ENCODE measurements around the gene MACF1.

The MACF1 gene

DNA sequence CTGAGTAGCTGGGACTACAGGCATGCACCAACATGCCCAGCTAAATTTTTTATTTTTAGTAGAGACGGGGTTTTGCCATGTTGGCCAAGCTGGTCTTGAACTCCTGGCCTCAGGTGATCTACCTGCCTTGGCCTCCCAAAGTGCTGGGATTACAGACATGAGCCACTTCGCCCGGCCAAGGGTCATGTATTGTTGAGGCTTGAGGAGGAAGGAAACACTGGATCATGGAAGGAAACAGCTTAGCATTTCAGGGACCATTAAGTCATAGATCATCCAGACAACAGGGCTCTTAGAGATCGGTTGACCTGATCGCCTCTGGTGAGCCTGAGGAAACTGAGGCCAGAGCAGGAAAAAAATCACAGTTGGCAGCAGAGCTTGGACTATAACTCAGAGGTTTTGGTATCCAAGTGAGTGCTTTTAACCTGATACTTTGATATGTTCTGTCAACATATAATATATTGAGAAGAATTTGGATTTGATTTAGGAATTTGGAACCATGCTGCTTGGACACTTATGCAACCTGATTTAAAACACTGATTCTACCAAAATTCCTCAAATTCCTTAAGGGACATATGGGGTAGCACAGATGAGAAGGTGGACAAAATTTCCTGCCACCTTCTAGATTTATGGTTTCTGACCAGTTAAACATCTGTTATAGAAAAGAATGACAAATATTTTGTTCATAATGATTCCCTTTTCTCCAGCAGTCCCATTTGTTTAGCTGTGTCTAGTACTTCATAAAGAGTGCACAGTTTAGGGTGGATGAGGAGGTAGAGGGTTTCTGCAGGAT, 273.8 kb downstream of the MACF1 start:
- no peaks in the 10 kb centered on the region for H3K79me2 ChIP-seq (ENCODE audit: low read length)
- TF ChIP-seq, protein P1, sequence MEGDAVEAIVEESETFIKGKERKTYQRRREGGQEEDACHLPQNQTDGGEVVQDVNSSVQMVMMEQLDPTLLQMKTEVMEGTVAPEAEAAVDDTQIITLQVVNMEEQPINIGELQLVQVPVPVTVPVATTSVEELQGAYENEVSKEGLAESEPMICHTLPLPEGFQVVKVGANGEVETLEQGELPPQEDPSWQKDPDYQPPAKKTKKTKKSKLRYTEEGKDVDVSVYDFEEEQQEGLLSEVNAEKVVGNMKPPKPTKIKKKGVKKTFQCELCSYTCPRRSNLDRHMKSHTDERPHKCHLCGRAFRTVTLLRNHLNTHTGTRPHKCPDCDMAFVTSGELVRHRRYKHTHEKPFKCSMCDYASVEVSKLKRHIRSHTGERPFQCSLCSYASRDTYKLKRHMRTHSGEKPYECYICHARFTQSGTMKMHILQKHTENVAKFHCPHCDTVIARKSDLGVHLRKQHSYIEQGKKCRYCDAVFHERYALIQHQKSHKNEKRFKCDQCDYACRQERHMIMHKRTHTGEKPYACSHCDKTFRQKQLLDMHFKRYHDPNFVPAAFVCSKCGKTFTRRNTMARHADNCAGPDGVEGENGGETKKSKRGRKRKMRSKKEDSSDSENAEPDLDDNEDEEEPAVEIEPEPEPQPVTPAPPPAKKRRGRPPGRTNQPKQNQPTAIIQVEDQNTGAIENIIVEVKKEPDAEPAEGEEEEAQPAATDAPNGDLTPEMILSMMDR (IDR thresholded peaks at IDR 0.05; ENCODE audit: low read length) = no peak
- TF ChIP-seq EZH2phosphoT487 (IDR thresholded peaks at IDR 0.05; ENCODE audit: low read length) = no peak
- TF ChIP-seq EZH2 (optimal IDR thresholded peaks at IDR 0.05; ENCODE audit: low read depth, low read length) = no peak
- no peaks in the 10 kb centered on the region for H3K9me2 ChIP-seq (replicated peaks; ENCODE audit: insufficient read depth, low read length)
- no peaks in the 10 kb centered on the region for H3F3A ChIP-seq (ENCODE audit: insufficient read depth, low read length)
- H3K9me3 ChIP-seq (replicated peaks; ENCODE audit: insufficient read depth, low read length) = no peaks in the 10 kb centered on the region
- no peak overlapping the region for H3K4me2 ChIP-seq (ENCODE audit: low read depth, low read length)
- no peak overlapping the region for H3K27ac ChIP-seq (ENCODE audit: low read length)
- peaks cover 14% of the 10 kb centered on the region for H3K36me3 ChIP-seq (replicated peaks; ENCODE audit: insufficient read depth, low read length)
- H2AFZ ChIP-seq (ENCODE audit: low read length) = no peak overlapping the region
- H3K4me1 ChIP-seq (ENCODE audit: low read length) = peaks cover 5% of the 10 kb centered on the region; the same call in 1 of the 2 replicates
- no peak overlapping the region for H3K9ac ChIP-seq (ENCODE audit: low read length)
- H4K20me1 ChIP-seq (ENCODE audit: insufficient read depth, low read length) = no peaks in the 10 kb centered on the region
- H3K4me3 ChIP-seq (ENCODE audit: low read length) = no peak overlapping the region
- no peaks in the 10 kb centered on the region for H3K27me3 ChIP-seq (replicated peaks; ENCODE audit: insufficient read depth, low read length)
- no peak for DNase-seq

DNA sequence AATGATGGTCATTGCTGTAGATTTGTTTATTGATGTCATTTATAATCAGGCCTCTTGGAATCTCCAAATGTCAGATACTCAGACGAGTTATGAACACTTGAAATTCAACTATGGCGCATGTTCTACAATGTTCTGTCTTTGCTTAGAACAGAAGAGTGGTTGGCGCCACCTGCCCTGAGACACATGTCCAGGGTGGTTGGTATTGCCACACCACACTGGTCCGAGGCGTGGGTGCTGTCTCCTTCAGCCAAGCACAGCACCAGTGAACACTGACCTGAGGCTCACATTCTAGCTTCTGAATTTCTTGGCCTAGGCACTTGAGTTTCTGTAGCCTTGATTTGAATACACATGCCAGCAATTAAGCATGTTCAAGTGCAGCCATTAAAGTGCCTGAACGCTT, 276.8 kb downstream of the MACF1 start:
- no peak overlapping the region for H3K9ac ChIP-seq (ENCODE audit: low read length)
- no peak overlapping the region for H3K4me2 ChIP-seq (ENCODE audit: low read depth, low read length)
- no peak for DNase-seq
- H3F3A ChIP-seq (ENCODE audit: insufficient read depth, low read length) = no peaks in the 10 kb centered on the region
- no peak overlapping the region for H2AFZ ChIP-seq (ENCODE audit: low read length)
- TF ChIP-seq EZH2 (optimal IDR thresholded peaks at IDR 0.05; ENCODE audit: low read depth, low read length) (no peak), EZH2phosphoT487 (IDR thresholded peaks at IDR 0.05; ENCODE audit: low read length) (no peak)
- H3K36me3 ChIP-seq (replicated peaks; ENCODE audit: insufficient read depth, low read length) = peaks cover 14% of the 10 kb centered on the region
- H3K9me3 ChIP-seq (replicated peaks; ENCODE audit: insufficient read depth, low read length) = no peaks in the 10 kb centered on the region
- H3K27ac ChIP-seq (ENCODE audit: low read length) = no peak overlapping the region
- H3K9me2 ChIP-seq (replicated peaks; ENCODE audit: insufficient read depth, low read length) = no peaks in the 10 kb centered on the region
- H3K4me3 ChIP-seq (ENCODE audit: low read length) = no peak overlapping the region
- H3K79me2 ChIP-seq (ENCODE audit: low read length) = no peaks in the 10 kb centered on the region
- no peaks in the 10 kb centered on the region for H4K20me1 ChIP-seq (ENCODE audit: insufficient read depth, low read length)
- peaks cover 5% of the 10 kb centered on the region; the same call in 1 of the 2 replicates for H3K4me1 ChIP-seq (ENCODE audit: low read length)
- no peaks in the 10 kb centered on the region for H3K27me3 ChIP-seq (replicated peaks; ENCODE audit: insufficient read depth, low read length)

DNA sequence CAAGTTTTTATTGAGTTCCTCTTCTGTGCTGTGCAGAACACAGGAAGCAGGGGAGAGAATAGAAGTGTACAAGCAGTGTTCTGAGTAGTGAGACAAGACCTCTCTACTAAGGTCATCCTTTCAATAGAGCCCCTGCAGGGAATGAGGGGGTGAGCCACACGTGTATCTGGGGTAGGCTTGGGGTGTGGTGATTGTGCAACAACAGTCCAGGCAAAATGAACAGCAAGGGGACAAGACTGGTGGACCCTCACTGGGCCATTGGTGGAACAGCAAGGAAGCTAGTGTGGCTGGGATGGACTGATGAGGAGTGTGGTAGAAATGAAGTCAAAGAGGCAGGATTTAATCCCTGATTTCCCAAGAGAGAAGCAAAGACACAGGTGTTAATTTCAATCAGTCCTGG, 278.8 kb downstream of the MACF1 start:
- TF ChIP-seq, protein P1 (IDR thresholded peaks at IDR 0.05; ENCODE audit: low read length) = no peak
- TF ChIP-seq EZH2phosphoT487 (IDR thresholded peaks at IDR 0.05; ENCODE audit: low read length) (no peak), EZH2 (optimal IDR thresholded peaks at IDR 0.05; ENCODE audit: low read depth, low read length) (no peak)
- Histone ChIP-seq H3F3A (ENCODE audit: insufficient read depth, low read length) (no peaks in the 10 kb centered on the region), H4K20me1 (ENCODE audit: insufficient read depth, low read length) (no peaks in the 10 kb centered on the region), H3K36me3 (replicated peaks; ENCODE audit: insufficient read depth, low read length) (peaks cover 14% of the 10 kb centered on the region), H3K4me3 (ENCODE audit: low read length) (no peak overlapping the region), H3K4me2 (ENCODE audit: low read depth, low read length) (no peak overlapping the region), H3K4me1 (ENCODE audit: low read length) (peaks cover 5% of the 10 kb centered on the region; the same call in 1 of the 2 replicates), H3K79me2 (ENCODE audit: low read length) (no peaks in the 10 kb centered on the region), H3K9me3 (replicated peaks; ENCODE audit: insufficient read depth, low read length) (no peaks in the 10 kb centered on the region), H3K9me2 (replicated peaks; ENCODE audit: insufficient read depth, low read length) (no peaks in the 10 kb centered on the region), H3K9ac (ENCODE audit: low read length) (no peak overlapping the region), H3K27ac (ENCODE audit: low read length) (no peak overlapping the region), H3K27me3 (replicated peaks; ENCODE audit: insufficient read depth, low read length) (no peaks in the 10 kb centered on the region), H2AFZ (ENCODE audit: low read length) (no peak overlapping the region)
- DNase-seq = no peak

- no peaks in the 10 kb centered on the region for H4K20me1 ChIP-seq (ENCODE audit: insufficient read depth, low read length)
- no peak overlapping the region for H3K4me2 ChIP-seq (ENCODE audit: low read depth, low read length)
- DNase-seq = no peak
- H3K4me1 ChIP-seq (ENCODE audit: low read length) = peaks cover 7% of the 10 kb centered on the region; the same call in 1 of the 2 replicates
- no peaks in the 10 kb centered on the region for H3K9me3 ChIP-seq (replicated peaks; ENCODE audit: insufficient read depth, low read length)
- H3F3A ChIP-seq (ENCODE audit: insufficient read depth, low read length) = peaks cover 8% of the 10 kb centered on the region; the same call in 1 of the 2 replicates
- H3K27me3 ChIP-seq (replicated peaks; ENCODE audit: insufficient read depth, low read length) = no peaks in the 10 kb centered on the region
- no peaks in the 10 kb centered on the region; the same call in 1 of the 2 replicates for H3K79me2 ChIP-seq (ENCODE audit: low read length)
- no peak overlapping the region for H3K9ac ChIP-seq (ENCODE audit: low read length)
- no peak overlapping the region for H2AFZ ChIP-seq (ENCODE audit: low read length)
- no peaks in the 10 kb centered on the region for H3K9me2 ChIP-seq (replicated peaks; ENCODE audit: insufficient read depth, low read length)
- H3K27ac ChIP-seq (ENCODE audit: low read length) = no peak overlapping the region
- H3K36me3 ChIP-seq (replicated peaks; ENCODE audit: insufficient read depth, low read length) = peaks cover 10% of the 10 kb centered on the region
- TF ChIP-seq EZH2phosphoT487 (IDR thresholded peaks at IDR 0.05; ENCODE audit: low read length) (no peak), EZH2 (optimal IDR thresholded peaks at IDR 0.05; ENCODE audit: low read depth, low read length) (no peak)
- TF ChIP-seq, protein P1 (IDR thresholded peaks at IDR 0.05; ENCODE audit: low read length) = no peak
- H3K4me3 ChIP-seq (ENCODE audit: low read length) = no peak overlapping the region
Observed at GRCh38 chr1:39484564-39484963, 280.1 kb downstream of the MACF1 start.
